WERI-Rb-1 (cell line): ENCODE measurements around the gene MXRA8.
A peak's percentile ranks its signal among the peaks of the same experiment; 100 is the strongest.

ENCODE experiments used
- DNase-seq: peaks from one replicate; pipeline ENCODE4 v3.0.0-alpha.2; 2020
- H3K27ac ChIP-seq: fragments of 250-450 bp; sonication (Bioruptor Pico); 2 replicates; pipeline ENCODE4 v1.5.1; 2020; ENCODE audit warnings: mild to moderate bottlenecking, moderate library complexity
- H3K27me3 ChIP-seq: fragments of 250-450 bp; sonication (Bioruptor Pico); 2 replicates; pipeline ENCODE4 v1.5.1; 2021; ENCODE audit warnings: mild to moderate bottlenecking, low read depth, moderate library complexity; ENCODE audit not compliant: insufficient read depth, severe bottlenecking
- H3K36me3 ChIP-seq: fragments of 250-450 bp; sonication (Bioruptor Pico); 2 replicates; pipeline ENCODE4 v1.5.1; 2020; ENCODE audit warnings: mild to moderate bottlenecking, moderate library complexity
- H3K4me3 ChIP-seq: 2 replicates; pipeline ENCODE4 v1.5.1; 2011; ENCODE audit warnings: low read depth, mild to moderate bottlenecking, control low read depth, low read length
- H3K9me3 ChIP-seq: fragments of 250-450 bp; sonication (Bioruptor Pico); 2 replicates; pipeline ENCODE4 v1.5.1; 2021; ENCODE audit warnings: mild to moderate bottlenecking, moderate library complexity; ENCODE audit not compliant: severe bottlenecking
- TF ChIP-seq, protein P1 (sequence below): IDR thresholded peaks from 2 replicates; pipeline ENCODE4 v1.5.1; 2011; ENCODE audit warnings: low read depth, mild to moderate bottlenecking, control low read depth, inconsistent platforms, low read length

MXRA8 gene

DNA sequence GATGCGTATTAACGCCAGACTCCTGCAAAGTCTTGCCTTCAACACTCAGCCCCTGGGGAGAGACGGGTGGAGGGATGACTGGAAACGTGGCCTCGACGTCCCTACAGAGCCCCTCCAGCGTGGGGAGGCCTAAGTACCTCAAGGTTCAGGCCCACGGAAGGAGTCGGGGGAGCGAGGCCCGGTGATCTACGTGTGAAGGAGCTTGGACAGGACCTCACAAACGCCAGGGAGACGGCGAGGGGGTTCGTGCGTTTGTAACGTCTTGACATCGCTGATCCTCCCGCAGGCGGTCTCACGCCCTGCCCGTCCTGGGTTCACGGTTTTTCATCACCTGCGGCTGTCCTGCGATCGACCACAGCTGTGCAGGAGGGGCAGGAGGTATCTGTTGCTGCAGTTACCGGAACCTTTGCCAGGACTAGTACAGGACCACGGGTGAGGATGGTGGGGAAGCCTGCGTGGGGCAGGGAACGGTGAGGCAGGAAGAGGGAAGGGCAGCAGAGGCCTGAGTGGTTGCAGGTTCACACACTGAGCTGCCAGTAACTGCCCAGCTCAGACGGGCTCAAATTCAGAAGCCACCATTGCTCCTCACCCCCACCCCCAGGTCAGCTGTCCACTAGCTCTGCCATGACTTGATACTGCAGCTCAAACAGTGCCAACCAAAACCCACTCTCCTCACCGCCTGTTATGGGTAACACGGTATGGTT lies 41.7 kb upstream of the MXRA8 start:
- H3K27ac ChIP-seq, result peak overlapping the region; percentile 88
- H3K4me3 ChIP-seq, result peak overlapping the region; percentile 78
- H3K36me3 ChIP-seq, result peaks cover 84% of the 10 kb centered on the region

DNA sequence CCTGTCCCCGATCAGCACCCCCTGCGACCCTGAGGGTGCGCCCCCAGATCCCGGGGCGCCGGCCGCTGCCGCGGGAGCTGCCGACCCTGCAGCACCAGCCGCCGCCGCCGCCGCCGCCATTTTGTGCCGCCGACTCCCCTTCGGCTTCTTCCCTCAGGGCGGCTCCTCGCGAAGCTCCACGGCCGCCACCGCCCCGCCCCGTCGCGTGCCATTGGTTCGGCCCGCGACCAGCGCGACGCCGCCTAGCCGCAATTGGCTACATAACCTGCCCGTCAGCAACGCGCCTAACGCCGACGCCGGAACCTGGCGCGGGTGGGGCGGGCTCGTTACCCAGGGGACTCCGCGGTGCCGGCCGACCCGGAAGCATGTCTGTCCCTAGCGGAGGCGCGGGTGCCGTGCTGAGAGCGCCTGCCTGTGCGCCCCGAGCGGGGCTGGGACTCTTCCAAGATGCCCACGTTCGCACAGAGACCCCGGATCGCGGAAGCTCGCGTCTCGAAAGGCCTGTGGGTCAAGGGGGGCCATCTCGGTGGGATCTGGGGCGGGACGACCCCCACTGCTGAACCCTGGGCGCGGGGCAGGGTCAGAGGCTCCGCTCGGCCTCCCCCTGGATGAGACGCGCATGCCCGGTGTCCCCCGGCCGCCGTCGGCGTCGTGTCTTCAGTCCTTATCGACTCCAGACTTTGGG lies 41.0 kb upstream of the MXRA8 start, which contains the start of gene CCNL2:
Gene CCNL2 (minus strand): TSS at position 149 of the 685 bp plus-strand sequence. CDS start 29 bp downstream, at position 120.
- TF ChIP-seq, protein P1, sequence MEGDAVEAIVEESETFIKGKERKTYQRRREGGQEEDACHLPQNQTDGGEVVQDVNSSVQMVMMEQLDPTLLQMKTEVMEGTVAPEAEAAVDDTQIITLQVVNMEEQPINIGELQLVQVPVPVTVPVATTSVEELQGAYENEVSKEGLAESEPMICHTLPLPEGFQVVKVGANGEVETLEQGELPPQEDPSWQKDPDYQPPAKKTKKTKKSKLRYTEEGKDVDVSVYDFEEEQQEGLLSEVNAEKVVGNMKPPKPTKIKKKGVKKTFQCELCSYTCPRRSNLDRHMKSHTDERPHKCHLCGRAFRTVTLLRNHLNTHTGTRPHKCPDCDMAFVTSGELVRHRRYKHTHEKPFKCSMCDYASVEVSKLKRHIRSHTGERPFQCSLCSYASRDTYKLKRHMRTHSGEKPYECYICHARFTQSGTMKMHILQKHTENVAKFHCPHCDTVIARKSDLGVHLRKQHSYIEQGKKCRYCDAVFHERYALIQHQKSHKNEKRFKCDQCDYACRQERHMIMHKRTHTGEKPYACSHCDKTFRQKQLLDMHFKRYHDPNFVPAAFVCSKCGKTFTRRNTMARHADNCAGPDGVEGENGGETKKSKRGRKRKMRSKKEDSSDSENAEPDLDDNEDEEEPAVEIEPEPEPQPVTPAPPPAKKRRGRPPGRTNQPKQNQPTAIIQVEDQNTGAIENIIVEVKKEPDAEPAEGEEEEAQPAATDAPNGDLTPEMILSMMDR, result peak; percentile 55
- Histone ChIP-seq H3K4me3 (peak within 1 kb of the TSS; percentile 78), H3K36me3 (peaks cover 82% of the 10 kb centered on the region), H3K27ac (peak within 1 kb of the TSS; percentile 88), H3K9me3 (no peaks in the 10 kb centered on the region), H3K27me3 (no peaks in the 10 kb centered on the region)
- DNase-seq, result peak; percentile 99

More for the DNA sequence above, 41.7 kb upstream of the MXRA8 start:
- Histone ChIP-seq H3K27me3 (no peaks in the 10 kb centered on the region), H3K9me3 (no peaks in the 10 kb centered on the region)
- TF ChIP-seq, protein P1, result no peak
- no peak for DNase-seq

DNA sequence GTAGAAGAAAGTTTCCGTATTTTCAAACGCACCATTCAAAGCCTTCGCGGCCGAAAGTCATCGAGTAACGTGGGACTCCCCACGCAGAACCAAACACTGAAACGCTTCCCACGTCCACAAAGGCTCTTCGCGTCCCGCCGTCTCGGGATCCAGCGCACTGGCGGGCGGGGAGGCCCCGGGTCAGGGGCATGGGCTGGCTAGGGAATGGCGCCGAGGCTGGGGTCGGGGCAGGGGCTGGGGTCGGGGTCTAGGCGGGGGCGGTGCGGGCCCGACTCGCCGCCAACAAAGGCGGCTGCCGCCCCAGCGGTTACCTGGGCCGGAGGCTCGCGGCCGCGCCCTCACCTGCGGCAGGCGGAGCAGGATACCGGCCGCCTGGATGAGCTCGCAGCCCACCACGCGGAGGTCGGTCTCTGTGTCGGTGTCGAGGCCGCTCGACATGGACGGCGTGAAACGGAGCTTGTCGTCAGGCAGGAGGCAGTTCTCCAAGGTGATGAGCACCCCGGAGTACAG lies 40.4 kb upstream of the MXRA8 start:
- H3K4me3 ChIP-seq, result peak overlapping the region; percentile 75
- H3K36me3 ChIP-seq, result peaks cover 83% of the 10 kb centered on the region
- no peak for DNase-seq

DNA sequence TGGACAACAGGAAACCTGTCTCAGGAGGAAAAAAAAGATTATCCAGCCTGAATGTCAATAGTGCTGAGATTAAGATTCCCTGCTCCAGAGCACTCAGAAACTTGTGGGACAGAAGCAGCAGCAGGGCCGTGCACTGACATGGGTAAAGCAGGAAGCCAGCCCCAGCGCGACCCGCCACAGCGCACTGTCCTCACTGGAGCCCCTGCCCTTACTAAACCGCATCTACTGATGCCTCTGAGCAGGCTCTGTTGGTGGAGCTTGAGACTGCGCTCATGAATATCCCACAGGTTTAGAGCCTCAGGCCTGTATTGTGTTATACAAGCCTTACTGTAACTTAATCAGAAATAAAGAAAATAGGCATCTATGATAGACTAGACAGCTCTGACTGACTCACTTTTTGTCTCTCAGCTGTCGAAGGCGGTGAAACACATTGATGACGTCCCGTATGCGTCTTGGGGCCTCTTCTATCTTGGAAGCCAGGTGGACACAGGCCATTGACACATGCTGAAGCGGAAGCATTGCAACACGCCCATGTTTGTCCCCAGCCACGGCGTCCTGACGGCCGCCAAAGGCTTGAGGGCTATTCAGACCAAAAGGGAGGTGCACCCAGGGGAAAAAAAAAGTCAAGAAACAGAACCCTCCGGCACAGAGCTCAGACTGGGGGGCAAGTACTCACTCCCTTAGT lies 39.6 kb upstream of the MXRA8 start:
- Histone ChIP-seq H3K36me3 (peaks cover 84% of the 10 kb centered on the region), H3K27me3 (no peaks in the 10 kb centered on the region), H3K9me3 (no peaks in the 10 kb centered on the region), H3K27ac (peak overlapping the region; percentile 83), H3K4me3 (peak overlapping the region; percentile 75)
- TF ChIP-seq, protein P1, result no peak
- DNase-seq, result no peak

More for the DNA sequence above, 40.4 kb upstream of the MXRA8 start:
- no peaks in the 10 kb centered on the region for H3K27me3 ChIP-seq
- TF ChIP-seq, protein P1, result no peak
- H3K27ac ChIP-seq, result peak overlapping the region; percentile 83
- H3K9me3 ChIP-seq, result no peaks in the 10 kb centered on the region

DNA sequence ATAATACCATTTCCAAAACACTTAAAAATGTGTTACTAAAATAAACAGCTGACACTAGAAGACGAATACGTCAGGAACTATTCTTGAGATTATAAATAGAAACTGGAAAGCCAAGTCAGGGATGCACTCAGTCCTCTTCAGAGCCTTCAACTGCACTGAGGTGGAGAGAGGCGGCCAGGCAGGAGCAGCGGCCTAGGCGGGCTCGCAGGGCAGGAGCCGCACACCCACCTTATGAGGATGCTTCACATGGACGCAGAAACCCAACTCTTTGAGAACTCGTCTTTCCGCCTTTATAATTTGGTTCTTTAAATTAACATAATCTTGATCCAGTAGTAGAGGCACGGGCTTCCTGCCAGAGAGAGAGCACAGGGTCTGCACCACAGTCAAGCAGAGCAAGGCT lies 36.8 kb upstream of the MXRA8 start:
- H3K36me3 ChIP-seq, result peaks cover 86% of the 10 kb centered on the region
- H3K9me3 ChIP-seq, result no peaks in the 10 kb centered on the region
- TF ChIP-seq, protein P1, result no peak
- H3K27ac ChIP-seq, result no peak overlapping the region
- no peak for DNase-seq
- H3K27me3 ChIP-seq, result no peaks in the 10 kb centered on the region
- H3K4me3 ChIP-seq, result no peak overlapping the region
